Activated naive CD4-positive, alpha-beta T cell treated with Interleukin-2 at 50 U/mL for 16 hours (primary cell): ENCODE measurements around the gene SPACDR.
A peak's percentile ranks its signal among the peaks of the same experiment; 100 is the strongest.

Source experiments
- DNase-seq: peaks from one replicate; pipeline ENCODE4 v3.0.0-alpha.2; 2020

SPACDR gene

GRCh38 chr7:100484673-100485045, 20.6 kb upstream of the SPACDR start:
- DNase-seq = no peak

DNA sequence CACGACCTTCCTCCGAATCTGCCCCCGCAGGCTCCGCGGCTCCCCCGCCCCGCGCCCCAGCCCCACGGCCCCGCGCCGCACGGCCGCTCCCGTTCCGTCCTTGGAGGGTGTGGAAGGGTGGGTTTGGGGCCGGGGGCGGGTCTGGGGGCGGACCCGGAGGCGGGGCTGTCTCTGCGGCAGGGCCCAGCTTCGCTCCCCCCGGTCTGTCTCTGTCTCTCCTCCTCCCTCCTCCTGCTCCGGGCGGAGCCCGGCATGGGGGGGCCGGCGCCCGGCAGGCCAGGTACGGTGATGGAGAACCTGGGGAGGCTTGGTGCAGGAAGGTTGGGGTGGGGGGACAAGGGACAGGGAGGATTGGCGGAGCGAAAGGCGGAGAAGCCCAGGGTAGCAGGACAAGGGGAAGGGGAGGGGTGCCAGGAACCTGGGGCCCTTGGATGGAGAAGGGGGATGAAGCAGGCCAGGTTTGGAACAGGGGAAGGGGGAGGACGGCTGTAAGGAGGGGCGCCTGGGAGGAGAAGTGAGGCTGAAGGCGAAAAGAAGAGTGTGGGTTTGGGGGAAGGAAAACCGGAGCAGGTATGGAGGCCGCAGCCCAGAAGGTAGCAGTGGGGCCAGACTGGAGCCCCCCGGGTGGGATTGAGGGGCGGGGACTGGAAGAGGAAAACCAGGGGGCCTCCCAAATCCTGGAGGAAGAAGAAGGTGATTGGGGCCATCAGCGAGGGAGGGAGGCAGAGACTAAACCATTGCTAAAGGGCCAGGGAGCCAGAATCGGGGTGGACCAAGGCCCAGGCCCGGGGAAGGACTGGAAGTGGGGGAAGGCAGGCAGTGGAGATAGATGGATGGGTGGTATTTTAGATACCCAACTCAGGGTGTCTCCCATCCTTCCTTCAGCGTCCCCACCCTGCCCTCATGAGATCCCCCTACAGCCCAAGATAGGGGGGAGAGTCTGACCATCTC, 19.9 kb upstream of the SPACDR start, which contains the start of gene NYAP1:
Gene NYAP1, plus strand, starts transcription at position 206 of the 951 bp plus-strand sequence. CDS start 1,385 bp downstream, outside the sequence.
- DNase-seq = peak; percentile 55

DNA sequence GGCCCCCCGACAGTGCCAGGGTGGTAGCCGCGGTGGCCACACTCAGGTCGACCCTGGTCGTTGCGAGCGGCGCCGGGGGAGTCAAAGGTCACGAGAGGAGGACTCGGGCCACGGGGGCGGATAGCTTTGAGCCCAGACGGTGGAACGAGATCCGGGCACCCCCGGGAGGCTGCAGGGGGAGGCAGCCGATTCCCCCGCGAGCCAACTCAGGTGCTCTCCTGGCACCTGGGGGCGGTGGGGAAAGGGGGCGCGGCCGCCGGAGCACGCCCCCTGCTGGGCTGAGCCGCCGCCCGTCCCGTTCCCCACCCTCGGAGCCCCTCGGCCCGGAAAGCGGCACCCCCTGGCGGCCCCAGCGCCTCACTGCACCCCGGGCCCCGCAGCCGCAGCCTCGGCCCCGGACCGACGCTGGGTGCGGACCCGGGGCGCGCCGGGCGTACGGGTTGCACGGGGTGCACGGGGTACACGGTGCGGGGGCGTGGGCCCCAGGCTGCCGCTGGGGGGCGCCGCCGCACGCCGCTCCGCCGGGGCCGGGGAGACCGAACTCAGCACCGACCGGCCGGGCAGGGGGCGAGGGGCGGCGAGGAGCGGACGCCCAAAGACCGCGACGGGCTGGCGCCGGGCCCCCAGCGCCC, 19.1 kb upstream of the SPACDR start:
- DNase-seq = peak; percentile 84

DNA sequence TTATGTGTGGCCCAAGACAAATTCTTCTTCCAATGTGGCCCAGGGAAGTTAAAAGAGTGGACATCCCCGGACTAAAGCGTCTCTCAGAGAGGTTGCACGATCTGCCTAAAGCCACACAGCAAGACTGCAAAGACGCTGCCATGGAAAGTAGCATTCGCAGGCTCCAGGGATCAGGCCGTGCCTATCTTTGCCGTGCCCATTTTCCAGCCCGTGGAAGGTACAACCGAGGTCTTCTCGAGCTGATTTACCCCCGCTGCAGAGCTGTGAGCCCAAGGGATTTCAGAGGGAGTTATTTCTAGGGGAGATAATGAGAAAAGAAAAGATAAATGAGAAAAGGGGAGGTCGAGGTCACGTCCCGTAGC, 18.6 kb upstream of the SPACDR start:
- DNase-seq = no peak

DNA sequence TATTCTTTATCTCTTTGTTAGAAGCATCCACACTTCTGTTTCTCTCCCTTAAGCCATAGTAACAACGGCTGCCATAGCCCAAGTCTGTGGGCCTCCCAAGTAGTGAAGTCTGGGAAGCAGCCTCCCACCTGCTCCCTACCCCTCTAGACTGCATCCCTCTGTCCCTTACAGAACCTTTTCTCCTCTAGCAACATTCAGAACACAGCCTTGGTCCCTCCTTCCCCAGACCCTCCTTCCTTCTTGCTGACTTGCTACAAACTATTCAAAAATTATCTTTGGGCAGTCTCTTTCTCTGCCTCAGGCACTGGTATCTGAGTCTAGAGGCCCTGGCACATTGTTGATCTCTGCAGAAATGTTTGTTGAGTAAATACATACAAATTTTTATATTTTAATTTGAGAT, 17.4 kb upstream of the SPACDR start:
- DNase-seq = no peak

- DNase-seq = peak; percentile 89
Observed at GRCh38 chr7:100478958-100479660, 15.0 kb upstream of the SPACDR start, which contains the start of gene TSC22D4. Gene TSC22D4 (minus strand): TSS chr7:100479214. CDS start chr7:100478038, 1,176 bp downstream.

DNA sequence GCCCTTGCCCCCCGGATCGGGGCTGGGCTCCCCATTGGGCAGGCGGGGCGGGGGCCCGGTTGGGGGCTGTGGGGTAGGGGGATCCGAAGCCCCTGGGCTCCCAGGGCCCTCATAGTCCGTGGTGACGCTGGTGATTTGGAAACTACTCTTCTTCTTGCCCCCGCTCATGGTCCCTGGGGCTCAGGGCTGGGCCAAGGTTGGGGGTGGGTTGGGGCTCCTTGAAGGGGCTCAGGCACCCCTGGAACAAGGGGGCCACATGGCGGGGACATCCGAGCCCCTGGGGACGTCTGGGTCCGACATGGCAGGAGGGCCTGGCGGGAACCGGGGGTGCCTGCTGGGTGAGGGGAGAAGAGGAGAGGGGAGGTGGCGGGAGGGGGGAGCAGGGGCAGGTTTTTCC, 13.8 kb upstream of the SPACDR start:
- no peak for DNase-seq

DNA sequence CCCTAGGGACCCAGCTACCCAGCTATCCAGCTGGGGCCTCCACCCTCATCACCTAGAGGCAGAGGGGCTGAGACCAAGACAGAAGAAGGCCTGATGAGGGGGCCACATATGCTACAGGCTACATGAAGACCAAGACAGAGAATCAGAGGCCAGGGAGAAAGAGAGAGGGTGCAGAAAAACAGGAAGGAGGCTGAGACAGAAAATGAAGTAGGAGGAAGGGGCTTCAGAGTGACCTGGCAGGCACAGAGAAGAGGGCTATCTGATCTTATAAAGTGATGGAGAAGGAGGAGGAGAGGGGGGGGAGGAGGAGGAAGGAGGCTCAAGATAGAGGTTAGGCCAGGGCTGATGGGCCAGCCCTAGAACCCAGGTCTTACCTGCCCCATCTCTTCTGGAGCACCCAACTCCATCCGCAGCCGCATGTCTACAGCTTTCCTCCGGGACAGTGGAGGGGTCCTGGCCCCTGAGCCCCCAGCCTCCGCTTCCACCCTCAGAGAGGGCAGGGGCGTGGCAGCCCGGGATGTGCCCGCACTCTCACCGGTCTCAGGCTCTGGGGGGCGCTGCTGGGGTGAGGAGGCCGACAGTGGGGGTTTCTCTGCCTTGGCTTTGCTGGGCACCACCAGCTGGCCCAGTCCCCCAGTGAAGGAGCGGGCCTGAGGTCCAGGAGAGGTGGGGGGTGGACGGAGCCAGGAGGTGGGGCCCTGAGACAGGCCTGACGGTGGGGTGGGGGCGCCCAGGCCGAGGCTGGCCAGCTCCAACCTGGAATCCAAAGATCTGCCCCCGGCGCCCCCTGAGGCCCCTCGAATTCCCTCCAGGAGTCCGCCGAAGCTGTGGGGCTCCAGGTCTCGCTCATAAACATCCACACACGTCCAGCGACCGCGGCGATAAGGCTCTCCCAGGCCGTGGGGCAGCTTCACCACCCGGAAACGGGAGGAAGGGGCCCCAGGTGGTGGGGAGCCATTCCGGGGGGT, 13.1 kb upstream of the SPACDR start:
- peak; percentile 52 for DNase-seq

DNA sequence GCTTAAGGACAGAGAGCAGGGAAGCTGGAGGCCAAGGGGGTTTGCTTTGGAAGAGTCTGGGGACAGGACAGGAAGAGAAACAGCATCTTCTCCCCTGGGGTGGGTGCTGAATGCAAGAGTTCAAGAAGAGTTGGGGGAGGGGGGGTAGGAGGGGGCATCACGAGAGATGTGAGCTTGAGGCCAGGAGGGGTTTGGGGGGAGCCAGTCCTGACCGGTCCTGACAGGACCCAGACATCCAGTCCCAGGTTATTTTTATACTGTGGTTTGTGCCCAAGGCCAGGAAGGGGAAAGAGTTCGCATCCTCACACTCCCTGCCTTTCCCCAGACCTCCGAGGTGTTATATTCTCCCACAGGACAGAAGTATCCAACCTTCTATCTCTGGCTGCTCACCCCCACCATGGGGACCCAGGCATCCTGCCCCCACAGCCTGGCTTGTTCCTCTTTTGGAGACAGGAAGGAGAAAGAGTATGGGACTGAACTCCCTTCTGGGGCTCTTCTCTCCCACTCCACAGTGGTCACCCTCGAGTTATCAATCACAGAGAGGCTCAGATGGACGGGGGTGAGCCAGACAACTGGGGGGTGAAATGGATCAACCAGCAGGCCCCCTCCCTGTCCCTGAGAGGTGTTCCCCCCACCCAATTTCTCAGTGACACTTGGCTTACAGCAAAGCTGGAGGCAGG, 12.2 kb upstream of the SPACDR start:
- DNase-seq = no peak

- DNase-seq = peak; percentile 21
Observed at GRCh38 chr7:100475549-100475948, 11.5 kb upstream of the SPACDR start.

DNA sequence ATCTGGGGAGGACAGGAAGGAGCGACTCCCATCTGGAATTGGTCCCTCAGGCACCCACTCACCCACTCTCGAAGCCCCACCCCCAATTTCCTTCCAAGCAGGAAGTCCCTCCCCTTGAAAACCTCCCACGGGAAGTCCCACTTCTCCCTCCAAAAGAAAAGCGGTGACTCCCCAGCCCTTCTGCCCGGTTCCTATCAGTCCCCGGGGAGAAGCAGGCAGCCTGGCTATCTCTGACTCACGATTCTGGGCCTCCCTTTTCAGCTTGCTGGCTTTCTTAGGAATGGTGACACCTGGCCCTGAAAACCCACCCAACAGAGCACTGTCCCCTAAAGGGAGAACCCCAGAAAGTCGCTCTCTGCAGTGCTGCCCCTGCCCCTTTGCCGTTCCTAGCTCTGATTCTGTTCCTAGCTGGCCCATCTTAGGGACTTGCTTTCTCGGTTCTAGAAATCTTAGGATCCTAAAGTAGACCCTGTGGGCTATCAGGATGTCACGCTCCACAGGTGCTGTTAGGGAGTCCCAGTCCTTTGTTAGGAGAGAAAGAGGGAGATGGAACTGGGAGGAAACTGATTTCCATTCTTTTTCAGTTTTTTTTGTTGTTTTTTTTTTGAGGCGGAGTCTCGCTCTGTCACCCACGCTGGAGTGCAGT, 8.9 kb upstream of the SPACDR start:
- DNase-seq = no peak

- no peak for DNase-seq
Observed at GRCh38 chr7:100472121-100472851, 8.2 kb upstream of the SPACDR start.

DNA sequence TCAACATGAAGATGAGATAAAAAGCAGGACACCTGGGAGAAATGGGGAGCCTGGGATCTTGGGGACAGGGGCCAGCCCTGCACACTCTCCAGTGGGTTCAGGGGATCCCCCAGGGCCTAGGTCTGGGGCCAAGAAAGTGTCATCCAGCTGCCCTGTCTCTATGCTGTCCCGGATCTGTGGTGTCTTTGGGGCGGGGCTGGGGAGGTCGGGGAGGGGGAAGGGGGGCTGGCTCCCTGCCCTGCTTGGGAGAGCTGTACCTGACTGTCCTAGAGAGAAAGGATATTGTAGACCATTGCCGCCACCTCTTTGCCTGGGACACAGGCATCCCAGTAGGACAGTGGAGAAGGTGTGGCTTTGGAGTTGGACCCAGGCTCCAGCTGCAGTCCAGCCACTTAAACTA, 7.0 kb upstream of the SPACDR start:
- DNase-seq = no peak

DNA sequence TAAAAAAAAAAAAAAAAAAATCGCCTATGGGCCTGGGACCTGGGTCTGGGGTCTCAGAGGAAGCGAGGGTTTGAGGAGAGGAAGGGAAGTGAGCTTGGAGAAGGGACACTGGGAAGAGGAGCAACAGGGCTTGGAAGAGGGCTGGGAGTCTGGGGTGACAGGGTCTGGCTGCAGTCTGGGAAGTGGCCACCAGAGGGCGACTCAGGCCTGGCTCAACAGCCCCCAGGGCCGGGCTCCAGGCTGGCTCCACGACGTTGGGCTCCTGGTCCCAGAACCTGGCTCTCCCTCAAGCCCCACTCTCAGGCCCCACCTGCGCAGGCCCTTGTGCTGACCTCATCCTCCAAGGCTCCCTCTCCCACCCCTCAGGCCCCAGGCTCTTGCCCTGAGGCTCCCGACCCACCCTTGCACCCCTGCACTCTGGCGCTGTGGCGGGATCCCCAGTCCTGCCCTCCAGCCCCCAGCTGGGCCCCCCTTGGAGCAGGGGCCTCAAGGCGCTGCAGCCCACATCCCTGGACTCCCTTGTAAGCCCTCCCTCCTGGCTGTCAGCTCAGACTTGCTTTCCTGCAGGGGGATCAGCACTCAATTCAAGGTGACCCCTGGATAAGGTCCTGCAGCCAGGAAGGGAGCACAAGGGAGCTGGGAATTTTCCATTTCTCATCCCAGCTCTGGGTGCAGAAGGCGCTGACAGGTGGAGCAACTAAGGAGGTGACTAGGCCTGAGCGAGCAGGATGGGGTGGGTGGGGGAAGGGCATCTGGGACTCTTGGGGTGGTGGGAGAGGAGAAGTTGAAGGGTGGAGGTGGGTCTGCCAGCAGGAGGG, 5.4 kb upstream of the SPACDR start:
- peak; percentile 86 for DNase-seq

DNA sequence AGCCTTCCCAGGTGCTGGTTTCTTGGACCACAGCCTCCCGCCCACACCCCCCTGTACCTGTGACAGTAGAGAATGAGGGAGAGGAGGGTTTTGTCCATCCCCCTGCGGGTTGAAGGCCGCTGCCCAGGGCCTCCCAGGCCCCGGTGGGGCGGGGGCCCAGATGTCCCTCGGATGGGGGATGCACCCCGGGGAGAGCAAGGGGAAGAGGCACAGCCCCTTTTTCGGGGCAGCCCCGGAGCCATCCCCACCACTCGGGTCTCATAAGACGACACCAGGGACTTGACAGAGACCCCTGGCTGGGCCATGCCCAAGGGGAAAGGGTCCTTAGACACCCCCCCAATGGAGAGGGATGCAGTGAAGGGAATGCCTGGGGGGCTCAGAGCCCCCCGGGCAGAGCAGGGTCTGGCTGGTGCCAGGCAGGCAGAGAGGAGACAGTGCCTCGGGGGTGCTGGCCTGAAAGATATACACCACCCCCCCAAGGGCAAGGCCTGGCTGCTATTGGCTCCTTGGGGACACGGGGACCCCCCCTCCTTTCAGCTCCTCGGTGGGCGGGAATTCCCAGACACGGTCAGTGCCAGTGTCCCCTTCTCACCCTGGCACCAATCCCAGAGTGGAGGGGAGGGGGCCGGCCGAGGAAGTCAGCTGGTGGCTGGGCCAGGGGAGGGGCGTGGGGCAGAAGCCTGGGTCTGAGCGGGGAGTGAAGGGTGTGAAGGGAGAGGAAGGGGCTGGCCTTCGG, 3.7 kb upstream of the SPACDR start:
- no peak for DNase-seq

DNA sequence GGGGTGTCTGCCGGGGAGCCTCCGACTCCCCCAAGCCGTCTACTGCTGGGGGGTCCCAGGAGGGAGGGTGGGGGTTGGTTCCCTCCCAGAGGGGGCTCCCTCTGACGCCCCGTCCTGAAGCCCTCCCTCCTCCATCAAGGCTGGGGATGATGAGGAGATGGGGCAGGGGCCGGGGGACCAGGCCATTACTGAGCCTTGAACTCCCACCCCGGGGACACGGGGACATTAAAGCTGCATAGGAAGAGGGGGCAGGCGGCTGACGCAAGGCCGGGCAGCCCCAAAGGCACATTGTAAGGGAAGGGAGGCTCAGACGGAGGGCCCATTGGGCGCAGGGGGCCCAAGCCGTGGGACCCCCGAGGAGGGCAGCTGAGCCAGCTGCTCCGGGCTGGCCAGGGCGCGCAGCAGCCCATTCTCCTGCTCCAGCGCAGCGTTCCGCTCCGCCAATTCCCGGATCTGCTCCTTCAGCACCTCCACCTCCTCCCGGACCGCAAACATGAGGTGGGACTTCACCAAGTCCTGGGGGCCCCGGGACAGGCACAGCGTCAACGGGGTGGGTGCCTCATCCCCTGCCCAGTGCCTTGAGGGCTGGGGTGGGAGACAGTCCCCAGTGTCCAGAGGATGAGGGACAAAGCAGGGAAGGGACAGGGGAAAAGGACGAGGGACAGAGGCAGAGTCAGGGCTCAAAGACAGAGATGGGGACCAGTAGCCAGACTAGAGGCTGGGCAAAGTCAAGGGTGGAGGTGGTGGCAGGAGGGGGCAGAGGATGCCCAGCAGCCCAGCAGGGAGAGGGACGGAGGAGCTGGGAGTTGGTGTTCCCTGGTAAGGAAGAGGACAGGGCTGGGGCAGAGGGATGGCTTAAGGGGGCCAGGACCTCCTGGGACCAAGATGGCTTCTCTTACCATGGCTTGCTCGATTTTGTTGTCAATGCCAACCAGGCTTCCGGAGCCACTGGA, 2.9 kb upstream of the SPACDR start:
- DNase-seq = no peak

GRCh38 chr7:100465702-100466311, 1.7 kb upstream of the SPACDR start:
- DNase-seq = no peak
